K562 (cell line): ENCODE measurements around the gene PLA2G3. TPM values are rescaled to one million over a fixed set of nuclear protein-coding genes. Genes with fewer than 3 reads are reported as not detected.

Experiments
- ATAC-seq: fragments of 200-7000 bp; cut with Tn5 transposase; 3 replicates; pipeline ENCODE4 v1.9.1; 2020; ENCODE audit warnings: moderate library complexity
- BruUV-seq: library from RNA; stranded (reverse); fragments of 400-500 nt; replicated peaks from 2 replicates; lab custom pipeline; 2021; lab: Mats Ljungman, UMichigan
- CTCF ChIA-PET: fragments of 300-600 bp; formaldehyde crosslinking; extraction: SDS; loops from one replicate; lab custom pipeline; 2021; ENCODE audit warnings: low intra/inter-chr PET ratio; lab: Yijun Ruan, JAX
- POLR2A ChIA-PET: fragments of 300-600, 350-650 bp; sonication (Branson Sonifier 250); formaldehyde crosslinking; extraction: SDS; loops from one replicate; lab custom pipeline; 2021; ENCODE audit warnings: antibody characterized with exemption, inconsistent platforms; lab: Yijun Ruan, JAX
- DNase-seq, 4 experiments: peaks; one replicate each; pipeline versions ENCODE4 v3.0.0 to v3.0.0-alpha.2; 2011 to 2018; ENCODE audit warnings: low spot score in 3 of 4, mixed read lengths in 3 of 4; ENCODE audit errors: extremely low read depth in 1 of 4
- FAIRE-seq: peaks from 2 replicates; lab custom pipeline; 2011; peaks lifted over from hg19 to GRCh38; lab: Jason Lieb, UNC
- H2AFZ ChIP-seq: 2 replicates; pipeline ENCODE4 v1.6.0; 2011; ENCODE audit warnings: low read depth, low read length, control low read depth, inconsistent platforms
- H3K27ac ChIP-seq: fragments of 200-600 bp; 3 replicates; pipeline ENCODE4 v1.8.0; 2011; ENCODE audit warnings: low read depth, mild to moderate bottlenecking, control low read depth, inconsistent platforms, low read length, moderate library complexity, mixed read lengths; ENCODE audit errors: extremely low read depth
- H3K27me3 ChIP-seq, 2 experiments: fragments of 300-600 bp in 1 of 2; 2 replicates in 1 of 2; 3 replicates in 1 of 2; pipeline versions ENCODE4 v1.6.0 to v1.8.0; 2011; ENCODE audit warnings: inconsistent platforms in 2 of 2, low read length in 2 of 2, mild to moderate bottlenecking in 1 of 2, mixed read lengths in 1 of 2, moderate library complexity in 1 of 2; ENCODE audit not compliant: control insufficient read depth in 2 of 2, insufficient read depth in 2 of 2
- H3K36me3 ChIP-seq: fragments of 300-600 bp; 3 replicates; pipeline ENCODE4 v1.8.0; 2011; ENCODE audit warnings: mild to moderate bottlenecking, low read length, inconsistent platforms; ENCODE audit not compliant: control insufficient read depth, insufficient read depth
- H3K4me1 ChIP-seq, 2 experiments: fragments of 200-600 bp in 1 of 2; replicated peaks in 1 of 2; 2 replicates in 1 of 2; 3 replicates in 1 of 2; pipeline versions ENCODE4 v1.5.1 to v1.8.0; 2011; ENCODE audit warnings: inconsistent platforms in 2 of 2, low read length in 2 of 2, mild to moderate bottlenecking in 1 of 2, mixed read lengths in 1 of 2, moderate library complexity in 1 of 2; ENCODE audit not compliant: control insufficient read depth in 2 of 2, insufficient read depth in 2 of 2
- H3K4me2 ChIP-seq: 2 replicates; pipeline ENCODE4 v1.6.1; 2011; ENCODE audit warnings: low read length, control low read depth, inconsistent platforms, mixed read lengths; ENCODE audit not compliant: insufficient read depth
- H3K4me3 ChIP-seq: fragments of 200-600 bp; sonication (generic), shearing (Covaris generic); 2 replicates; pipeline ENCODE4 v1.5.1; 2016; ENCODE audit warnings: control low read depth, inconsistent platforms
- H3K79me2 ChIP-seq: fragments of 200-600 bp; 3 replicates; pipeline ENCODE4 v1.8.0; 2011; ENCODE audit warnings: low read length, inconsistent platforms; ENCODE audit not compliant: control insufficient read depth, insufficient read depth
- H3K9ac ChIP-seq, 2 experiments: 2 replicates each; pipeline versions ENCODE4 v1.6.0 to v1.6.1; 2011; ENCODE audit warnings: low read depth in 2 of 2, low read length in 2 of 2, control low read depth in 1 of 2, inconsistent platforms in 1 of 2, mild to moderate bottlenecking in 1 of 2, mixed read lengths in 1 of 2; ENCODE audit not compliant: insufficient read depth in 1 of 2
- H3K9me1 ChIP-seq: one replicate; pipeline ENCODE4 v1.6.0; 2011; ENCODE audit warnings: inconsistent platforms, mild to moderate bottlenecking, low read length, moderate library complexity; ENCODE audit not compliant: control insufficient read depth, insufficient read depth
- H3K9me3 ChIP-seq: replicated peaks from 2 replicates; pipeline ENCODE4 v1.5.1; 2011; ENCODE audit warnings: low read depth, low read length, inconsistent platforms; ENCODE audit not compliant: control insufficient read depth, insufficient read depth
- H4K20me1 ChIP-seq: replicated peaks from 2 replicates; pipeline ENCODE4 v1.6.1; 2011; ENCODE audit warnings: low read length, inconsistent platforms, mixed read lengths; ENCODE audit not compliant: control insufficient read depth, insufficient read depth
- BMI1 ChIP-seq: fragments of 150-350 bp; IDR thresholded peaks from 2 replicates; pipeline ENCODE4 v1.6.1; 2014; ENCODE audit warnings: low read length
- CHD4 ChIP-seq: fragments of 200-600 bp; sonication (generic); IDR thresholded peaks from 3 replicates; pipeline ENCODE4 v1.6.1; 2012; ENCODE audit warnings: low read depth, mild to moderate bottlenecking, mixed read lengths, low read length, inconsistent platforms; ENCODE audit not compliant: insufficient read depth, insufficient replicate concordance, poor library complexity, severe bottlenecking
- CREB3L1 ChIP-seq: fragments of 450-650 bp; IDR thresholded peaks from 2 replicates; pipeline ENCODE4 v1.6.1; 2014; ENCODE audit warnings: low read depth, mild to moderate bottlenecking, moderate library complexity, borderline replicate concordance
- KHSRP ChIP-seq: fragments of 450-650 bp; IDR thresholded peaks from 2 replicates; pipeline ENCODE4 v1.6.1; 2017
- PTBP1 ChIP-seq: fragments of 200-400 bp; formaldehyde crosslinking; IDR thresholded peaks from 2 replicates; pipeline ENCODE4 v1.6.1; 2017; ENCODE audit warnings: low read depth, low read length
- SAFB2 ChIP-seq: fragments of 200-400 bp; formaldehyde crosslinking; IDR thresholded peaks from 2 replicates; pipeline ENCODE4 v1.6.1; 2018; ENCODE audit warnings: borderline replicate concordance, low read length, low read depth, moderate library complexity; ENCODE audit not compliant: severe bottlenecking
- THAP12 ChIP-seq: fragments of 250-450 bp; sonication (Bioruptor Pico); IDR thresholded peaks from 2 replicates; pipeline ENCODE4 v1.9.0; 2021; ENCODE audit warnings: mild to moderate bottlenecking, inconsistent platforms
- YBX1 ChIP-seq: fragments of 450-650 bp; IDR thresholded peaks from 2 replicates; pipeline ENCODE4 v1.7.1; 2016; ENCODE audit warnings: mild to moderate bottlenecking
- ZC3H4 ChIP-seq: sonication (generic); formaldehyde crosslinking; IDR thresholded peaks from 2 replicates; pipeline ENCODE4 v1.9.0; 2021; ENCODE audit warnings: missing genetic modification reagents, borderline replicate concordance
- ZNF12 ChIP-seq: sonication (generic); formaldehyde crosslinking; IDR thresholded peaks from 2 replicates; pipeline ENCODE4 v1.4.0; 2020; ENCODE audit warnings: mild to moderate bottlenecking, missing genetic modification reagents
- ZNF551 ChIP-seq: fragments of 250-450 bp; sonication (Bioruptor Pico); IDR thresholded peaks from 2 replicates; pipeline ENCODE4 v1.5.0; 2021; ENCODE audit warnings: mild to moderate bottlenecking, moderate library complexity
- ZNF830 ChIP-seq: fragments of 250-450 bp; sonication (Bioruptor Pico); IDR thresholded peaks from 2 replicates; pipeline ENCODE4 v1.5.0; 2021; ENCODE audit warnings: mild to moderate bottlenecking
- WGBS: fragments of 100-300 bp; shearing (Covaris generic); methylation state at CpG from one replicate; pipeline ENCODE4 v1.1.6; 2016; ENCODE audit warnings: low coverage, mixed read lengths; ENCODE audit not compliant: insufficient coverage; ENCODE audit errors: missing lambda C conversion rate; 5-methylcytosine and 5-hydroxymethylcytosine counted together
- in situ Hi-C: fragments of 300-500 bp; cut with MboI; formaldehyde crosslinking; loops from 4 replicates; pipeline ENCODE4 v1.15.0; 2018; ENCODE audit warnings: inconsistent platforms, mixed read lengths
- intact Hi-C: fragments of 100-400 bp; cut with micrococcal nuclease; formaldehyde crosslinking; loops from 2 replicates; pipeline ENCODE4 v1.14.2; 2022
- polyA plus RNA-seq, 8 experiments: library from polyadenylated mRNA; depleted of rRNA in 4 of 8; stranded (reverse) in 5 of 8; unstranded in 3 of 8; fragments of >200 nt; fragmentation: Nextera tagmentation in 2 of 8; fragmentation: Illumina TruSeq in 1 of 8; extraction: Ambion mirVana in 2 of 8; extraction: Trizol in 1 of 8; gene quantifications; 2 replicates each; pipeline versions ENCODE4 v1.2.1 to v1.2.3, GENCODE V29; 2011 to 2014; ENCODE audit warnings: inconsistent platforms in 1 of 8, missing spikeins in 1 of 8
- total RNA-seq, 7 experiments: library from RNA; depleted of rRNA in 6 of 7; stranded (reverse); fragments of >200 nt in 6 of 7; fragmentation: Illumina TruSeq in 2 of 7; extraction: Trizol in 2 of 7; gene quantifications; 2 replicates each; pipeline versions ENCODE4 v1.2.1 to v1.2.3, GENCODE V29; 2011 to 2021; ENCODE audit warnings: low replicate concordance in 1 of 7
- TF ChIP-seq, protein P1 (sequence below): fragments of 450-650 bp; conservative IDR thresholded peaks from 2 replicates; pipeline ENCODE4 v1.6.1; 2016; ENCODE audit warnings: missing genetic modification characterization, low read depth, mild to moderate bottlenecking, missing compliant biosample characterization, moderate library complexity

Gene PLA2G3
- total and polyA plus RNA-seq, 9 of the 15 experiments (the other 6 are each of a cell fraction or from before 2014, with no cell fraction given) = 0.18 to 1.4 (median 0.64) TPM

- TF ChIP-seq, protein P1, sequence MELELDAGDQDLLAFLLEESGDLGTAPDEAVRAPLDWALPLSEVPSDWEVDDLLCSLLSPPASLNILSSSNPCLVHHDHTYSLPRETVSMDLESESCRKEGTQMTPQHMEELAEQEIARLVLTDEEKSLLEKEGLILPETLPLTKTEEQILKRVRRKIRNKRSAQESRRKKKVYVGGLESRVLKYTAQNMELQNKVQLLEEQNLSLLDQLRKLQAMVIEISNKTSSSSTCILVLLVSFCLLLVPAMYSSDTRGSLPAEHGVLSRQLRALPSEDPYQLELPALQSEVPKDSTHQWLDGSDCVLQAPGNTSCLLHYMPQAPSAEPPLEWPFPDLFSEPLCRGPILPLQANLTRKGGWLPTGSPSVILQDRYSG = no peak
- TF ChIP-seq PTBP1 (no peak), ZNF830 (CRISPR knock-in tag) (no peak), BMI1 (no peak), YBX1 (no peak)
Observed at GRCh38 chr22:31176923-31177322, 36.6 kb upstream of the PLA2G3 start (continued).

DNA sequence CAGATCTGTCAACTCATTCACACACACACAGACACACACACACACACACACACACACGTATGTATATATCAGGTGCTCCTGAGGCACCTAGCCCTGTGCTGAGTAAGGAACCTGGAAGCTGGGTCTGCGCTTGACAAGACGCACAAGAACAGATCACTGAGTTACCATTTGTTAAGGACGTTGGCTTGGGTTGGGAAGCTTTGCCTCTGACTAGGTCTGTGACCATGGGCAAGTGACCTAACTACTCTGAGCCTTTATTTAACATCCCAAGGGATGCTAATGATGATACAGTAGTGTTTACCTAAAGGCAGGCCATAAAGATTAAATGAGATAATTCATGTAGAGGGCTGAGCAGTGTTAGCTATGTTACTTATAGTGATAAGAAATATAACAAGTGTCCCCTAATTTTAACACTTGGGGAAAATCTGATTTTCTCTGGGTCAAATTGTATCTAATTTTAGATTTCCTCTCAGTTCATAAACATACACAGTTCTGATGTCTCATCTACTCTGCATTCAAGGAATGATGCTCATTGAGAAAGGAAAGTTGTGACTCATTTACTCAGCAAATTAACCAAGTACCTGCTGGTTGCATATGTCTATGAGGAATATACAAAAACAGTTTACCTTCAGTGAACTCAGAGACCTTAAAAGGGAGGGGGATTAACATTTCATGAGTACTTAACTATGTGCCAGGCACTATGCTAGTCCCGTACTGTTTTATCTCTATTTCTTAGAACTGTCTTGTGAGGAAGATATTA, 33.3 kb upstream of the PLA2G3 start:
- DNase-seq = no peak
- H3K79me2 ChIP-seq = no peaks in the 10 kb centered on the region; the same call in 2 of the 3 replicates
- no peaks in the 10 kb centered on the region for H4K20me1 ChIP-seq
- no peak for ATAC-seq
- peak; percentile 35 for FAIRE-seq
- no peaks in the 10 kb centered on the region for H3K9me1 ChIP-seq
- POLR2A ChIA-PET = no interaction called here
- H2AFZ ChIP-seq = no peak overlapping the region
- H3K27me3 ChIP-seq = no peaks in the 10 kb centered on the region
- H3K9me3 ChIP-seq = no peaks in the 10 kb centered on the region
- in situ Hi-C loops (no loop called here), intact Hi-C loops (no loop called here)
- H3K4me1 ChIP-seq = no peaks in the 10 kb centered on the region; a peak in 1 of 5 replicates
- H3K4me2 ChIP-seq = no peak overlapping the region
- no peak overlapping the region for H3K9ac ChIP-seq
- no peak overlapping the region for H3K4me3 ChIP-seq
- no peaks in the 10 kb centered on the region for H3K36me3 ChIP-seq
- H3K27ac ChIP-seq = no peak overlapping the region
- CTCF ChIA-PET = no interaction called here
- 64% methylated on average over 5 of the region's 5 CpGs for WGBS
- TF ChIP-seq CHD4 (no peak), SAFB2 (no peak), ZNF12 (CRISPR knock-in tag) (no peak), KHSRP (no peak), THAP12 (CRISPR knock-in tag) (no peak), ZC3H4 (no peak), ZNF551 (no peak), CREB3L1 (no peak)
- no TSS peak for BruUV-seq
